CD4-positive, alpha-beta T cell treated with Interleukin-12 subunit alpha and Interleukin-12 subunit beta, for 1 hour (primary cell): Measurements from ENCODE around the gene IFT81.

ENCODE experiments used
- DNase-seq: peaks from one replicate; pipeline ENCODE4 v3.0.0-alpha.2; 2020

Gene IFT81

DNA sequence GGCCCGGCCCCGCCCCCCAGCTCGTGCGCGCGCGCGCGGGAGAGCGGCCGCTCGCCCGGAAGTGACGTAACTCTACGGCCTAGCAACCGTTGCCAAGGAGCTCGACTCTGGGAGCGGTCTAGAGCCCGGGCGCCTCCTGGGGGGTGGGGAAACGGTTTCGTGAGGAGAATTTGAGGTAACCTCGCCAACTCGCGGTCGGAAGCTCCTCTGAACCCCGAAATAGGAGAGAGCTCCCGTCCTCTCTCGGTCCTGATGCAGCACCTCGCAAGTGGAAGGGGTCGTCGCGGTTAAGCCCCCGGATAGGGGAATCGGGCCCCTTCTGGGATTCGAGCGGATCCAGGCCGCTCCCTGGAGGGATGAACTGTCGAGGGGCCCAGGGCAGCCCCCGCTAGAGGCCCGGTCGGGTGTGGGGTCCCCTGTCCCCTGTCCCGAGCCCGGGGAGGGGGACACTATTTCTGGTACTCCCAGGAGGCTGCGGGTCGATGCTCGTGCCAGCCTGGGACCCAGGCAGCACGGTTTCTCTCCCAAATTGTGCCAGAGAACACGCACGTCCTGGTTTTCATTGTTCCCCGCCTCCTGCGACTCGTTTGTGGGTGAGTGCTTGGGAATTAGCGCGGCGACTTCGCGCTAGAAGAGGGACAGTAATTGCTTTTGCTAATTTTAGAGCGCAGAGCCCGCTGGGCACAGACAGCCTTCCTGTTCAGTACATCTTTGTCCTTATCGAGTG is at the start of gene IFT81:
Gene IFT81, plus strand, starts transcription at position 89 of the 727 bp plus-strand sequence. CDS start 3,024 bp downstream, outside the sequence.
- DNase-seq, result peak; percentile 98

GRCh38 chr12:110075880-110076279 is 48.3 kb upstream of the IFT81 start:
- DNase-seq, result no peak

GRCh38 chr12:110077800-110078199 is 46.4 kb upstream of the IFT81 start:
- DNase-seq, result no peak

DNA sequence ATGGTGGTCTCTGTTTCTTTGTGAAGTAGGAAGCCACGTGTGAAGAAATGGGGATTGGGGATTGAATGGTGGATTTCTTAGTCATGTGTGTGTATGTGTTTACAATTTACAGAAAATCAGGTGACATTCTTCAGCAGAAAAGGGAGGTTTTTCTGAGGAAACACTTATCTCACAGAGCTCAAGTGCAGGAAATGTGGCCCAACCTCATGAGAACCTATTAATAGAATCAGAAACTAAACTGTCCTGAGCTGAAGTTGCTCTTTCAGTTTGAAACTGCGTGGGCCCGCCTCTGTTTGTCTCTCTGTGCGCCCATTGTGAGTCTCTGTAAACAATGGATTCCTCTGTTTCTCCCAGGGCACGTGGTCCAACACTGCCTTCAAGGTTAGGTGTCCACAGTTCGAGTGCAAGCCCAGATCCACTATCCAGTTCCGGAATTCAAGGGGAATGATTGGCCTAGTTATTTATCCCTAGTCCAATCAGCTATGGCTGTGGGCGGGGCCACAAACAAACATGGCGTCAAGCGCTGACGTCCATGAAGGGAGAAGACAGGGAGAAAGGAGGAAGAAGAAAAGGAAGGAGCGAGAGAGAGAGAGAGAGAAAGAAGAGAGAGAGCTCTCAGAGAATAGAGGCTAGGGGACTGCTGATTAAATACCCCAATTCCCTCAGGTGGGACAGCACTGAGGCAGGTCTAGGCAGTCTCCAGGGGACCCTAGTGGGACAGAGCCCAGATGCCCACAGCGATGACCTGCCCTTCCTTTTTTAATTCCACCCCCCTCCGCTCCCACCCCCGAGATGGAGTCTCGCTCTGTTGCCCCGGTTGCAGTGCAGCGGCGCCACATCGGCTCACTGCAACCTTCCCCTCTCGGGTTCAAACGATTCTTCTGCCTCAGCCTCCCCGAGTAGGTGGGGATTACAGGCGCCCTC is 44.4 kb upstream of the IFT81 start:
- DNase-seq, result peak; percentile 88

GRCh38 chr12:110080410-110080809 is 43.7 kb upstream of the IFT81 start:
- DNase-seq, result no peak

- DNase-seq, result no peak
These were observed 39.7 kb upstream of the IFT81 start for GRCh38 chr12:110084314-110085015.

DNA sequence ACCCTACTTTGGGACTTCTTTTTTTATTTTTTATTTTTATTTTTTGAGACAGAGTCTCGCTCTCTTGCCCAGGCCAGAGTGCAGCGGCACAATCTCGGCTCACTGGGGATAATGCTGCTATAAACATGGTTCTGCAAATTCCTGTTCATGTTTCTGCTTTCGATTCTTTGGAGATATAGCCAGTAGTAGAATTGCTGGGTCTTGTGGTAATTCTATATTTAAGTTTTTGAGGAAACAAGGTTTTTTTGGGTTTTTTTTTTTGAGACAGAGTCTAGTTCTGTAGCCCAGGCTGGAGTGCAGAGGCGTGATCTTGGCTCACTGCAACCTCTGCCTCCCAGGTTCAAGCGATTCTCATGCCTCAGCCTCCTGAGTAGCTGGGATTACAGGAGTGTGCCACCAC is 35.9 kb upstream of the IFT81 start:
- DNase-seq, result peak; percentile 6

DNA sequence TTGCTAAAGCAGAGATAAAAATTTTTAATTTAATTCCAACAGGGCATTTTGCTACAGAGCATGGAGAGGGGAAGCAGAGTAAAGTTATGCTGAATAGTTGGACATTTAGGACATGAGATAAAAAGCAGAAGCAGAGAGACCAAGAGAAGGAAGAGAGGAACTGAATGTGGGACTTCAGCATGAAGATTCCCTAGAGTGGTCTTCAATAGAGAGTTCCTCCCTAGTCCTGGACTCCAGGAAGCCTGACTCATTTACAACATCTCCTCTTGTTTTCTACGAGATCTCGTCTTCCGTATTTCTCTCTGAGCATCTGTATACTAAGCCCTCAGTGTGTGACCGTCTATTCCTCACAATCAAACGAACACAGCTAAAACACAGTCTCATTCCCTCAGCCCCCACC is 35.2 kb upstream of the IFT81 start:
- DNase-seq, result no peak

DNA sequence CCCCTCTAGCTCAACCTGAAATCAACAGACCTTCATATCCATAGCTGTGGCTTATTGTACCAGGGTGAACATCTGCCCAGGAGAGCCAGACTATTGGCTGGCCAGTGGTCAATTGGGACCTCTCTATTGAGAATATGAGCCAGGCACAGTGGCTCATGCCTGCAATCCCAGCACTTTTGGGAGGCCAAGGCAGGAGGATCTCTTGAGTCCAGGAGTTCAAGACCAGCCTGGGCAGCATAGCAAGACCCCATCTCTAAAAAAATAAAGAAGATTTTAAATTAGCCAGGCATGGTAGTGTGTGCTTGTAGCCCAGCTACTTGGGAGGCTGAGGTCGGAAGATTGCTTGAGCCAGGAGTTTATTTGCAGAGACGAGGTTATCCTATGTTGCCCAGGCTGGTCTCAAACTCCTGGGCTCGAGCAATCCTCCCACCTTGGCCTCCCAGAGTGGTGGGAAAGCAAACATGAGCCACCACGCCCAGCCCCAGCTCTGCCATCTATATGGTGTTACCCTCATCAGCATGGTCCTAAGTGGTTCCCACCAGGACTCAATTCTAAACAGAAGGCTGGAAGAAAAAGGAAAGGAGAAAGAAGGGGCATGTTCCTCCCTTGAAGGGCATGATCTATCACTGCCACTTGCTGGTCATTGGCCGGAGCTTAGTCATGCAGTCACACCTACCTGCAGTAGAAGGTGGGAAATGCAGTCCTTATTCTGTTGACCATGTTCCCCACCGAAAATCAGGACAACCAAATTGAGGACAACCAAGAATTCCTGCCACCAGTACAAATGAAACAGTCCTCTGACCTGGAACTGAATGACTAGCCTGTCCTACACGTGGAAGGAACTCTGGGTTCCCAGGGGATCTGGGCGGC is 33.7 kb upstream of the IFT81 start:
- DNase-seq, result no peak

DNA sequence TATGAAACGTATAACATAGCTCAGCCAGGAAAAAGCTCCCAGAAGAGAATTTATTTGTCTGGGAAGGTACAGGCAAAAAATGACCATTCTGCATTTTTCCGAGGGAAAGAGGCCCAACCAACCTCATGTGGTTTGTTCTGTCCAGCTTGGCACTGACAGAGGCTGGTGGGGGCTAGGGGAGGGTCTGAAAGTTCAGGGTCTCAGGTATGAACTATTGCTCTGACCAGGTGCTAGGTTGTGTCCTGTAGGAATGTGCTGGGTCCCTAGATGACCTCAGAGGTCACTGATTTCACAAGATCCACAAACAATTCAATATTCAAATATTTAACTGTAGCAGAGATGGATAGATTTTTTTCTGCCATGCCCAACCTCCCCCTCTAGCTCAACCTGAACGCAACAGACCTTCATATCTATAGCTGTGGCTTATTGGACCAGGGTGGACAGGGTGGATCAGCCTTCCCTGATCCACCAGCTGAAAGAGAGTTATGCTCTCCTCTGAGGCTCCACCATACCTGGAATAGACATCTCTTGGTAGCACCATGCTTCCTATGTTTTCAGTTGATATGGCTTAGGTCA is 32.9 kb upstream of the IFT81 start:
- DNase-seq, result no peak

DNA sequence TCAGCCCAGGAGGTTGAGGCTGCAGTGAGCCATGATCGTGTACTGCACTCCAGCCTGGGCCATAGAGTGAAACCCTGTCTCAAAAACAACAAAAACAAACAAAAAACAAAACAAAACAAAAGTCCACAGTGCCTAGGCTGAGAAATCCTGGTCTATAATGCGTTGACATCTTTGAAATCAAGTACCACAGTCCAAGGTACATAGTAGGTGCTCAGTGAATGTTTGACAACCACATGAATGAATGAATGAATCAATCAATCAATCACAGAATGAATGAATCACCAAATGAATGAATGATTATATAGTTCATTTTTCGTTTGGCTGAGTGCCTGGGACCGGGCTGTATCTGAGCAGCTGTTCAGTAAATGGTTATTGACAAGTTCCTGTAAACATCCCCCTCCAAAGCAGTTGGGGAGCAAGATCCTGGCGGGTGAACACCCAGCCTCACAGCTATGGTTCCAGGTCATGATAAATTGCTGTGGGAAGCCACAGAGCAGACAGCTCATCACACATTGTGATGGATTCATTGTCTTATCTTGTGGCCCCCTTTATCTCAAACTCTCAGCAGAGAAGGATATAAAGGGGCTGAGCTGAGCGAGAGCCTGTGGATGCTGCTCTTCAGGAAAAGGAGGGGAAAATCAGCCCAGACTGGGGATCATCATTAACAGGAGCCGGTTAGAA is 30.4 kb upstream of the IFT81 start:
- no peak for DNase-seq

GRCh38 chr12:110100315-110100970 is 23.7 kb upstream of the IFT81 start:
- DNase-seq, result peak; percentile 71

DNA sequence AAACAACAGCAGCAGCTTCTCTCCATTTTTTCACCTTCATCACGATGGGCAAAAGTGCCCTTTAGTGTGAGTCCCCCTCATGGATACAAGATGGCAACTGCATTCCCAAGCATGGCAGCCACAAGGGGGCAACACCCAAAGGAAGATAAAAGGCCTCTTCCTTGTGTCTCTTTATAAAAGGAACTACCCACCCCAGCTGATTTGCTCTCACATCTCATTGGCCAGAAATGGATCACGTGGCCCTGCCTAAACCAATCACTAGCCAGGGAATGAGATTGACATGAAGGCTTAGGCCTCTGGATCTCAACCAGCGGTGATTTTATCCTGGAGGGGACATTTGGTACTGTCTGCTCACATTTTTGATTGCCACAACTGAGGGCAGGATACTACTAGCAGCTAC is 21.9 kb upstream of the IFT81 start:
- peak; percentile 43 for DNase-seq

GRCh38 chr12:110104188-110105094 is 19.7 kb upstream of the IFT81 start:
- DNase-seq, result no peak

DNA sequence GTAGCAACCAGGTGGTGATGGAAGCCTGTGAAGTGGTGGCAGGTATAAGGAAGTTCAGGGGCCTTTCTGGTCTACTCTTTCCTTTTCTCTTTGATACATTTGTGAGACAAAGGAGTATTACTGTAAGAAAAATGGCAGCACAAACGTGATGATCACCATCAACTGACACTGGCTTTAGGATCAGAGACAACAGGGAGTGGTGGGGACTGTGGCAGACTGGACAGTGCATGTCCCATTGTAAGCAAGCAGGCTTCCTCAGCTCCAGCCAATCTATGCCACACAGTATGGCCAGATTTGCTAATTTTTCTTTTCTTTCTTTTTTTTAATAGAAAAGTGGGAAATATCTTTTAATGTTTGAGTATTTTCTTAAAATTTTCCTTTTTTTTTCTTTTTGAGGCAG is 19.0 kb upstream of the IFT81 start:
- no peak for DNase-seq

DNA sequence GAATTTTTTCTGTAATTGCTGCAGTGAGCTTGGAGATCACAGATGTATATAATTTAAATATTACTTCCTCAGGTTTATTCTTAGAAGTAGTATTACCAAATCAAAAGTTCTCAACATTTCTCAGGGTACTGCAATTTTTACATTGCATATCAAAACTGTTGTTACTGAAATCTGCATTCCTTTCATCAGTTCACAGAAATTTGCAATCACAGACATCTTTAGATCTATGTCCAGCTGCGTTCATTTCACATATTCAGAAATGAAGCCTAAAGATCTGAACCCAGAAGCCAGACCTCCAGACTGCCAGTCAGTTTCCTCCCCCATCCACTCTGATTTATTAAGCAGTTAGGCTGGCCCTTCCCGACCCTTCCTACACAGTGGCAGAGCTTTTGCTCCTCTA is 18.2 kb upstream of the IFT81 start:
- DNase-seq, result no peak

GRCh38 chr12:110107369-110108281 is 16.5 kb upstream of the IFT81 start:
- DNase-seq, result no peak

GRCh38 chr12:110108309-110109036 is 15.7 kb upstream of the IFT81 start:
- no peak for DNase-seq
